HG03159 (cell line): ENCODE results near the gene CTAGE6.
A peak's percentile ranks its signal among the peaks of the same experiment; 100 is the strongest.
"Not testable (repeated sequence)": the region's sequence is repeated elsewhere in the genome, so short reads cannot be mapped to it uniquely, and the experiment has no call there.

Experiments
- ATAC-seq: cut with Tn5 transposase; IDR thresholded peaks from one replicate; pipeline ENCODE4 v1.9.1; 2021; ENCODE audit warnings: mild to moderate bottlenecking, moderate library complexity; ENCODE audit not compliant: unreplicated experiment

Gene CTAGE6, protein sequence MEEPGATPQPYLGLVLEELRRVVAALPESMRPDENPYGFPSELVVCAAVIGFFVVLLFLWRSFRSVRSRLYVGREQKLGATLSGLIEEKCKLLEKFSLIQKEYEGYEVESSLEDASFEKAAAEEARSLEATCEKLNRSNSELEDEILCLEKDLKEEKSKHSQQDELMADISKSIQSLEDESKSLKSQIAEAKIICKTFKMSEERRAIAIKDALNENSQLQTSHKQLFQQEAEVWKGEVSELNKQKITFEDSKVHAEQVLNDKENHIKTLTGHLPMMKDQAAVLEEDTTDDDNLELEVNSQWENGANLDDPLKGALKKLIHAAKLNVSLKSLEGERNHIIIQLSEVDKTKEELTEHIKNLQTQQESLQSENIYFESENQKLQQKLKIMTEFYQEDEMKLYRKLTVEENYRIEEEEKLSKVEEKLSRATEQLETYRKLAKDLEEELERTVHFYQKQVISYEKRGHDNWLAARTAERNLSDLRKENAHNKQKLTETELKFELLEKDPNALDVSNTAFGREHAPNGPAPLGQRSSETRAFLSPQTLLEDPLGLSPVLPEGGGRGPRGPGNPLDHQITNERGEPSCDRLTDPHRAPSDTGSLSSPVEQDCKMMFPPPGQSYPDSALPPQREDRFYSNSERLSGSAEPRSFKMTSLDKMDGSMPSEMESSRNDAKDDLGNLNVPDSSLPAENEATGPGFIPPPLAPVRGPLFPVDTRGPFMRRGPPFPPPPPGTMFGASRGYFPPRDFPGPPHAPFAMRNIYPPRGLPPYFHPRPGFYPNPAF

DNA sequence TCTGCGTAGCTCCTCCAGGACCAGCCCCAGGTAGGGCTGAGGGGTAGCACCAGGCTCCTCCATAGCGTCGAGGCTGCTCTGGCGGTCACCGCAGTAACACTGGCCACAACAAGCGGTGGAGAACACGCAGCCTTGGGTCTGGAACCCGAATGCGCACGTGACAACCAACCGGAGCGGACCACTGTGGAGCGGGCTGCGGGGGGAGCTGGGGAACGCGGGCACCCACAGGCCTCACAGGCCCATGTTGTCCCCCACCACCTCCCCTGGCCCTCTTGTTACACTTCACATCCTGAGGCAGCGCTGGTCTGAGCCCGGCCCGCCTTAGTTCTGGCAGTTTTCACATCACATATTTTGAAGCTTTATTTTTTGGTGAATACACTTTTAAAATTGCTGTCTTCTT, at the start of gene CTAGE6:
Gene CTAGE6 (minus strand): TSS at position 101 of the 400 bp plus-strand sequence. CDS start 38 bp downstream, at position 63.
- ATAC-seq: not testable (repeated sequence)

DNA sequence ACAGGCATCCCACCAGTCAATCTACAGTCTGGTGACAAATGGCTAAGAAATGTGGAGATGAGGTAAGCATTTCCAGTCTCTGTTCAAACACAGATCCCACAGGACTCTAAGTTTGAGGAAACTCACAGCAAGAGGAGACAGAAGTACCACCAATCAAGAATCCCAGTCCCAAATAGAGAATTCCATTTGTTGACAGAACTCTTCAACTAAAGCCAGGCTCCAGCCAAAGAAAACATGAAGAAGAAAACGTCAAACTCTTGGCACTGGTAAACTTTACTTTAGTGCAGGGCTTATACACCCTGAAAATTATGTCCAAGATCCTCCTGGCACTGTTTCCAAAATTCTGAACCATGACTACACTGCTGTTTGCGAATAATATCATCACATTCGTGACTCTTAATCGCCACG, 49.2 kb upstream of the CTAGE6 start:
- not testable (repeated sequence) for ATAC-seq

DNA sequence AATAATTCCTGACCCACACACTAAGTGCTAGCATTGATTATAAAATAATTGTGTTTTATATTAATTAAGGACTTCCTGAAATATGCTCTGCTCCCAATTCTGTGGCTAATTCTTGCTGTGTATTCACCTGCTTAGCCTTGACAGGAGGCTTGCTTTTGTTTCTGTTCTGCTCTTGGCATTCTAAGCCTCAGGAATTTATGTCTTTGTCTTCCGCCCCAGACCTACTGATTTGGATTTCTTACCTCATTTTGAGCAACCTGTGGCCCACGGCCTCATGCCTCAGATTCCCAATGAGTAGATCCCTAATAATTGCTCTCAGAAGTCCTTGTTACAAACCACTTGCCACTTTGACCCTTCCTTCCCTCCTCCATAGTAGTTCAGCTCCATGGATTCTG, 40.4 kb upstream of the CTAGE6 start:
- not testable (repeated sequence) for ATAC-seq

DNA sequence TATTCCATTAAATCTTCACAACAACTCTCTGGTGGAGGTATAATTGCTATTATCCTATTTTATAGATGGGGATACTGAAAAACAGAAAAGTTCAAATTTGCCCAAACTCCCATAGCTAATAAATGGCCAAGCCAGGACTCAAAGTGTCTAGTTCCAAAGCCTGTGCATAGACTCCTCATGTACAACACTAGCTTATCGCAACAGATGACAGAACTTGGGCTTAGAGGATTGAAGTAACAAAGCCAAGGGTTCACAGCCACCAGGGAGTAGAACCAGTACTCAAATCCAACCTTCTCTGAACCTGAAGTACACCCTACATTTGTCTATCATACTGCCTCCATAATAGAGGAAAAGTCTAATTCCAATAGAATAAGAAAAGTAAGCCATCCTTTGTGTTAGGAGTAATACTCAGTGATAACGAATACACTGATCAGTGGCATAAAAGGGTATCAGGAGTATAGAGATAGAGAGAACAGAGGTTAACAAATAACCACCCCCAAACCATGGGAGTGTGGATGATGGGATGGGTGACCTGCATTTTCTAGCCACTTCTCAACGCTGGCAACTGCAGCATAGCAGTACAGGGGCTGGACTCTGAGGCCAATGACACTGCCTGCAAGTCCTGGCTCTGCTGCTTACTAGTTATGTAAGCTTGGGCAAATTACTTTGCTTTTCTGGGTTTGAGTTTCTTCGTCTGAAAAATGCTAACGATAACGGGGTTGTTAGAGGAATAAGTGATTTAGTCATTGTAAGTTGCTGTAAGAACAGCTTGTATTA, 39.8 kb upstream of the CTAGE6 start:
- not testable (repeated sequence) for ATAC-seq

DNA sequence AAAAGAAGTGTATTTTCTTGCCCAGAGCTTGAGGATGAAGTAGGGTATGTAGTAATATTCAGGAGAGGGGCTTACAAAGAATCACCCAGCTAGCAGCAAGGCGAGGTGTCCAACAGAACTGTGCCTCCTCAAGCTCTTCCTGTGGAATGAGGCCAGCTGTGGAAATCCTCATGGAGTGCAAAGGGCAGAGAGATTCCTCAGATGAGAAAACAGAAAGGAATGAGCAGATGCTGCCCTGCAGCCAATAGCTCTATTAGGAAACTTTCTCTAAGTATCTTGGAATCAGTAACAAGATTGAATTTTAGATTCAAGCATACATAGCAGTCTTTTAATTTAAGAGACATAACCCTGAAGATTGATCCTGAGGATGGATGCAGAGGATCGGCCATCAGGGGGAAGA, 38.2 kb upstream of the CTAGE6 start:
- not testable (repeated sequence) for ATAC-seq

DNA sequence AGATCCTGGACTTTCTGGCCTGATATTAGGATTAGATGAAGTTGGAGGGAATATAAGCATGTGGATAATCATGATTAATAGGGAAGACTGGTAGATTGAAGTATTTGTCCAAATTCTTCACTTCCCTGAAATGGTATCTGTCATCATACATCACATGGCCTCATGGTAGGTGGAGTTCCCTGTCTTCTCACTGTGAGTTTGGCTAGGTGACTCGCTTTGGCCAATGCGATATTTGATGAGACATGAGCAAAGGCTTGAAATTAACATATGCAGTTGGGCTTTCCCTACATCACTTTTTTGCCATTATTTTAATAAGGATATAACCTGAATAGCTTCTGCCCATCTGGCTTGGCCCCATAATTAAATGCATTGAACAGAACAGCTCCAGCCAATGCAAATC, 35.1 kb upstream of the CTAGE6 start:
- ATAC-seq: not testable (repeated sequence)

DNA sequence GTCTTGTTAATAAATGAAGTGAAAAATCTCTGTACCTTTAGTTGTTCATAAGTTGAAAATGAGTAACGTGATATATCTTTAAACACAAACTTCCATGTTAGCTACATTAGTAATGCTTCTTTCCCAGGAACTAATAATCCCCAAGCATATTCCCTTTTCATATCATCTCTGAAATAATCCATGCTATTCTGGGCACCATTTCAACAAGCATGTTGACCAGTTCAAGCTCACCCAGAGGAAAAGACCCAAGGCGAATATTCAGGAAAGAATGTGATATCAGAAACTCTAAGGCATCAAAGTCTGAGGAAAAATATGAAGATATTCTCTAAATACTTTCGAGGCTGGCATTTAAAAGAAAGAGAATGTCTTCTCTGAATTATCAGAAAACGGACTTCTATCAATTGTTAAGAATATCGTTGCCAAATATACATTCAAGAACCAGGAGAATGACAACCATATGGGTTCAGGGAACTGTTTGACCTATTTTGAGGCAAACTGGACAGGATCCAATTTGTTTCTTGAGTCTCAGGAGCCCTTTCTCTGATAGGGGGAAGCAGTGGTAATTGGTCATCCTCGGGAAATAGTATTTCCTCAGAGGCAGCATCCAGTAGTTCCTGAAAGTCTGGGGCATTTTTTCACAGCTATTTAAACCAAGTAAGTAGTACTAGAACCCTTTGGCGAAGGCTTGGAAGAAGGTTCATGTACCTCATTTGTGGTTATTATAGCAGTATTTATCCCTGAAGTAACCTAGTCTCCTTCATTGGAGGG, 28.1 kb upstream of the CTAGE6 start:
- ATAC-seq: not testable (repeated sequence)

DNA sequence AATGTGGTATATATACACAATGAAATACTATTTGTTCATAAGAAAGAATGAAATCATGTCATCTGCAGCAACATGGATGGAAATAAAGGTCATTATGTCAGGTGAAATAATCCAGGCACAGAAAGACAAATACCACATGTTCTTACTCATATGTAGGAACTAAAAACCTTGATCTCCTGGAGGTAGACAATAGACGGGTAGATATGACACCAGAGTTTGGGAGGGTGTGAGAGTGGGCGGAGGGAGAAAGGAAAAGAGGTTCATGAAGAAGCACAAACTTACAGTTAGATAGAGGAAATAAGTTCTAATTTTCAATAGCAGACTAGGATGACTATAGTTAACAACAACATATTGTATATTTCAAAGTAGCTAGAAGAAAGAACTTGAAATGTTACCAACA, 22.1 kb upstream of the CTAGE6 start:
- ATAC-seq: not testable (repeated sequence)

DNA sequence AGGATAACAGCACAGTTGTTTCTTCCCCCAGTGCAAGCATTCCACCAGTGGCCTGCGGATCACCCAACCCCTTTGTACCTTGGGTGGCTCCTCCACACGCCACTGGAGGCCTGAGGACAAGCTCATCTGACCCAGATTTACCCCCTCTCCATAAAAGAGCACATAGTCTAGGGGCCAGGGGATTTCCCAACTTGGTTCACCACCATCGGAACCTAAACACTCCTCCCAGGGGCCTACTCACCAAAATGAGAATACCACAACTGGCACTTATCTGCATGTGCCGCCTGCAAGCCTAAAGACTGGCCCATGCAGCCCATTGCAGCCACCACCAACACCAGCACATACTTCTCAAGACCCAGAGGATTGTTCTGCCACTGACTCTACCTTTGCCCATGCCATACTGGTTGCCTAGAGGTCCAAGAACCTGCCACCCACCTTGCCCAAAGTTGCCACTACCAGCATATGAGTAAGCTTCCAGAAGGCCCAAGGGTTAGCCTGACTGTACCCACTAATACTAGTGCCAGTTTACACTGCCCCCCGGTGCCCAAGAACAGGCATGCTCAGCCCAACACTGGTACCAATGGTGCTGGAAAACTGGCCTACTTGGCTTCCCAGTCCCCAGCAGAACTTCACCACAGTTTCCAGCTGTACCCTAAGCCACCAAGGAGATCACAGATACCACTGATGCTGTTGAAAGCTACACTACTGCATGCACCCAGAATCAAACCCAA, 15.4 kb upstream of the CTAGE6 start:
- ATAC-seq: not testable (repeated sequence)

DNA sequence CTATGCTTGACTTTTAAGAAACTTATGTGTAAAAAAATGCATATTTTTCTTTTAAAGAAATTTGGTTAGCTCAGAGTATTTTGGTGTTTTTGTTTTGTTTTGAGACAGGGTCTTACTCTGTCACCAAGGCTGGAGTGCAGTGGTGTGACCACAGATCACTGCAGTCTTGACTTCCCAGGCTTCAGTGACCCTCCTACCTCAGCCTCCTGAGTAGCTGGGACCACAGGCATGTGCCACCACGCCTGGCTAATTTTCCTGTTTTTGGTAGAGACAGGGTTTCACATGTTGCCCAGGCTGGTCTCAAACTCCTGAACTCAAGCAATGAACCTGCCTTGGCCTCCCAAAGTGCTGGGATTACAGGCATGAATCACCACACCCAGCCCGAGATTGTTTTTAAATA, 10.0 kb upstream of the CTAGE6 start:
- not testable (repeated sequence) for ATAC-seq

DNA sequence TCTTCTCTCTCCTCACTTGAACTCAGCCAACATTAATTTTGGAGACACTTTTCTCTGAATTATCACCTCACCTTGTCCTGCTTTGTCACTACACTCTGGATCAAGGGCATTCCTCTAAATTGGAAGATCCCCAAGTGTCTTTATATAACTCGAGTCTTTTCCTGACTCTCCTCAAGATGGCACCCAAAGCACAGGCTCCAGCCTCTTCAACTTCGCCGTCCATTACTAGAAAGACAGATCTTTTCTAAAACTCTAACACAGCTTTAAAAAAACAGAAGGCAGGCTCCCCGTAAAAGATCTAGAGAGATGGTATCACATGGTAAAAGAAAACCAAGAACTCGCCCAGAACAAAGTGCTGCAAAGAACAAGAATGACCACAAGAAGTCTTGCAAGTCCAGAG, 8.2 kb upstream of the CTAGE6 start:
- ATAC-seq: not testable (repeated sequence)

DNA sequence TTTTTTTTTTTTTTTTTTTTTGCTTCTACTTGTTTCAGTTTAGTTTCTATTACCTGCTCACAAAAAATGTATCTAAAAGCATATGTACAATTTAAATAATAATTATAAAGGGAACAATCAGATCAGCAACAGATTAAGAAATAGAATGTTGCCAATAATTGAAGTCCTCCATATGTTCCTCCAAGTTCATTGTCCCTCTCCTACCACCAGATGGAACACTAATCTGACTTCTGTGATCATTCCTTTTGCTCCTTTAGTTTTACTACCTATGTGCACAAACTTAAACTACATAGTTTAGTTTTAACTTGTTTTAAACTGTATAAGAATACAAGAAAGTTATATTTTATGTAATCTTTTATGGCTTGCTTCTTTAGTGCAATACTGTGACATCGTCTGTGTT, 5.6 kb upstream of the CTAGE6 start:
- ATAC-seq: not testable (repeated sequence)

DNA sequence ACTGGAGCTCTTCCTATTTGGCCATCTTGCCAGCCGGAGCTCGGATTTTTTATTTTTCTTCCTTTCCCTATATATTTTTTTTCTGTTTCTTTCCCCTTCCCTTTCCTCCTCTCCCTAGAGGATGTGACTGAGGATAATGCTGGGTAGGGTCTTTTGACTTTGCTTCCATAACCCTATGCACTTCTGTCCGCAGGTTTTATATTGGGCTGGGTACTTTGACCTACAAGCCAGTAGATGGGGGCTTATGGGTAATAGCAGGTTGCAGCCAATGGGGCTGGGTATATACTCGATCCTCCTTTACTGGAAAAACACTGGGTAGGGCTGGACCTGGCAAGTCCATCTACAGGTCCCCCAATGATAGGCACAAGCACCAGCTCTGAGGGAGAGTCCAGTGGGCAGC, 12.2 kb downstream of the CTAGE6 start:
- ATAC-seq: not testable (repeated sequence)

DNA sequence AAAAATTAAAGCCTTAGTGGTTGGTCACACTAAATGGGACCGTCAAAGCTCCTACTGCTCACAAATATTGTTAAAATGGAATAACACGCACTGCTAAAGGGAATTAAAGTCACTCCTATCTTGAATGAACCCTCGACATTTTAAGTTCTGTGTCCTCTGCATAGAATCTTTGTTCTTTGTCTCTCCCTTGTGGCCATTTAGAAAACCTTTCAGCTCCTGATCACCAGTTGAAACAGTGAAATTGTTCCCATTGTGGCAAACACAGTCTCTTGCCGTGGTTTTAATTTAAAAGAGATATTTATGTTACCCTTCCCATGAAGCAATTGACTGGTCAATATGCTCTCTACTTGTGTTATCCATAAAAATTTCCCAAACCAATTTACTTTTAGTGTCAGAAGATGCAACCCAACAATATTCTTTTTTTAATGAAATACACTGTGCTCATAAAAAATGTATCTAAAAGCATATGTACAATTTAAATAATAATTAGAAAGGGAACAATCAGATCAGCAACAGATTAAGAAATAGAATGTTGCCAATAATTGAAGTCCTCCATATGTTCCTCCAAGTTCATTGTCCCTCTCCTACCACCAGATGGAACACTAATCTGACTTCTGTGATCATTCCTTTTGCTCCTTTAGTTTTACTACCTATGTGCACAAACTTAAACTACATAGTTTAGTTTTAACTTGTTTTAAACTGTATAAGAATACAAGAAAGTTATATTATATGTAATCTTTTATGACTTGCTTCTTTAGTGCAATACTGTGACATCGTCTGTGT, 20.3 kb downstream of the CTAGE6 start:
- peak; percentile 80 for ATAC-seq

DNA sequence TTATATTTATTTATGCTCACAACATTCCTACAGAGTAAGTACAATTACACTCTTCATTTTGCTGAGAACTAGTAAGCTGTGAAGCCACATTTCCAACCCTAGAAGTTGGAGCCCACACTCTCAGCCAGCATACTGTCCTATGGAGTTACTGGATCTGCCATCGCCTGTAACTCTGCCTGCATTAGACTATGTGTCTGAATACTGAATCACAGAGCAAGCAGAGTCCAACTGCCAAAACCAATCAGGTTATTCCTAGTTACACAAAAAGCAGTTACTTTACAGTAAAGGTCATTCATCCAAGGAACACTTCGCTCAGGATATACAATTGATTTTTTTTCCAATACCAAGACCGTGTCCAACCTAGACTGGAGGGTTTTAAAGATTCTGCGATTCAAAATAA, 21.5 kb downstream of the CTAGE6 start:
- no peak for ATAC-seq

DNA sequence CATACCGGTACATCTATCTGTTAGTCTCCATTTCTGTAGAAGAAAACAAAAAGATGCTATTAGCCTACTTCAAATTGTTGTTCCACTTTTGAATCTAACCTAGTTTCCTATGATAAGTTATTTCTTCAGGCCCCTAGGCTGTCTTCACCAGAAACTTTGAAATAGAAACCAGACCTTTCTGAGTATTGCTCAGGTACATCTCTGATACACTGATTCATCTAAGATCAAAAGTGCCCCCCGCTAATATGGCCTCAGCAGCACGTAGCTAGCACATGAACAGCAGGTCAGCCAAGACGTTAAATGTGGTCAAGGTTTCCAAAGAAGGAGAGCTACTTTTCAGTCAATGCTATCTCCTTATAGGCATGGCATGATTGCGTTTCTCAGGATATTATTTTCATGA, 23.6 kb downstream of the CTAGE6 start:
- ATAC-seq: no peak

DNA sequence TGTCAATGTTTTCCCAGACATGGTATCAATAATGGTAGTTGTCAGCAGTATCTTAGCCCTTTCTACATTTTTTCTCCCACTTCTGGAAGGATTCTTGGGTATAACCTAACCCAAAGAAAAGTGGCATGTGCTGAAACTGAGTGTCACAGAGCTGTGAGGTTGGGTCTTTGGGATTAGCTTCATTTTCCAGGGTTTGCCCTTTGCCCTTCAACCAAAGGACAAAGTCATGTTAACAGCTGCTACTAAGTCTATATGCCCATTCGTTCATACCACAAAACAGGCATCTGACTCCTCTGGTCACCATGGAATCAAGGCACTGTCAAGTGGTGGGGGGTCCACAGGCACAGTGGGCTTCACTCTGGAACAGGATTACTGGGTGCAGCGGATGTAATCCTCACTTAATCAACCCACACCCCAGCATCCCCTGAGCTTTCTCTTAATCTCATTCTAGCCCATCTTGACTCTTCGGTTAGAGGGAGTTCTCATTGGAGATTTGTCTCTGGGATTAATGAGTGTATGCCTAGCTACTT, 29.1 kb downstream of the CTAGE6 start:
- no peak for ATAC-seq

DNA sequence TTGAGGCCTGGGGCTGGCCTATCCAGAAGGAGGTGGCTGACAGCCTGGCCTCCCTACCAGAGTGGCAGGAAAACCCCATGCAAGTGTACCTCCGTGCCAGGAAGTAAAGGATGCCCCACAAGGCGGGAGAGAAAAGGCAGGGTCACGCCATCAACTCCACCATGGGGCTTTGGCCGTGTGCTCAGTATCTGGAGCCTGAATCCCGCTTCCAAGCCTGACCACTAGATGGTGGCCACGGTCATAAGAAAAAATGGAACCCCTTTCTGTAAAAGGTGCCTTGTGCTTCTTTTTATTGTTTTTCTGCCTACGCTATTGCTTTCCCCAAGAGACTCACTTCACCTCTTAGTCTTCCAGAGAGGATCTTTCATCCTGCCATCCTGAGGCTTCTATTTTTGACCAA, 29.9 kb downstream of the CTAGE6 start:
- peak; percentile 78 for ATAC-seq

DNA sequence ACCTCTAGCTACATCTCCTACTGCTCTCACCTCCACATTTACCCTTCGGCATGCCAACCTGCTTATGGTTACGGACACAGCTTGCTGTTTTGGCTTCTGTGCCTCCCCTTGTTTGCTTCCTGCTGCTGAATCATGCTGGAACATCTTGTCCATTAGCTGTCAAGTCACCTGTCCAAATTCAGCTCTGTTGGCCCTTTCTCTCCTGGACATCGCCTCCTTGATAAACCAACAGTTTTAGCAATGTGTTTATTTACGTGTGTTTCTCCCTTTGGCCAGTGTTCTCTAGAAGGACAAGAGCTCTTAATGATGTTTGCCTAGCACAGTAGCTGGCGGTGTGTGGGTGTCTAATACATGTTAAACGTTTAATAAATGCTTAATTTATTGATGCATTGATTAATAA, 31.4 kb downstream of the CTAGE6 start:
- not testable (repeated sequence) for ATAC-seq
